ENCODE measurements around the gene MYT1.
"Not testable (repeated sequence)": the region's sequence is repeated elsewhere in the genome, so short reads cannot be mapped to it uniquely, and the experiment has no call there.

Gene MYT1

GRCh38 chr20:64123517-64123916, 40.7 kb upstream of the MYT1 start:
- not testable (repeated sequence) for H3K4me3 ChIP-seq (ENCODE audit: low read depth in 1 of 2, low read length in 2 of 2); H3K9ac ChIP-seq (ENCODE audit: low read depth in 1 of 2, low read length in 2 of 2); H3K4me1 ChIP-seq (ENCODE audit: control insufficient read depth in 1 of 2, insufficient read depth in 2 of 2, low read length in 2 of 2); H3K9me3 ChIP-seq (ENCODE audit: control insufficient read depth in 1 of 2, low read length in 2 of 2); H3K27ac ChIP-seq (ENCODE audit: low read depth, low read length); H3K36me3 ChIP-seq (ENCODE audit: control insufficient read depth in 1 of 2, insufficient read depth in 2 of 2, low read length in 2 of 2)
- peaks cover 0 to 12% of the 10 kb centered on the region in 2 donors for H3K27me3 ChIP-seq (ENCODE audit: control insufficient read depth in 1 of 2, insufficient read depth in 2 of 2, low read length in 2 of 2)

- Histone ChIP-seq H3K9ac (ENCODE audit: low read depth in 1 of 2, low read length in 2 of 2) (no peak overlapping the region), H3K36me3 (ENCODE audit: control insufficient read depth in 1 of 2, insufficient read depth in 2 of 2, low read length in 2 of 2) (no peaks in the 10 kb centered on the region), H3K27ac (ENCODE audit: low read depth, low read length) (no peak overlapping the region), H3K4me3 (ENCODE audit: low read depth in 1 of 2, low read length in 2 of 2) (no peak overlapping the region), H3K9me3 (ENCODE audit: control insufficient read depth in 1 of 2, low read length in 2 of 2) (no peaks in the 10 kb centered on the region), H3K4me1 (ENCODE audit: control insufficient read depth in 1 of 2, insufficient read depth in 2 of 2, low read length in 2 of 2) (no peaks in the 10 kb centered on the region), H3K27me3 (ENCODE audit: control insufficient read depth in 1 of 2, insufficient read depth in 2 of 2, low read length in 2 of 2) (no peaks in the 10 kb centered on the region)
Observed at GRCh38 chr20:64129146-64129782, 35.0 kb upstream of the MYT1 start.

- H3K4me1 ChIP-seq (ENCODE audit: control insufficient read depth in 1 of 2, insufficient read depth in 2 of 2, low read length in 2 of 2) = no peaks in the 10 kb centered on the region
- no peaks in the 10 kb centered on the region for H3K36me3 ChIP-seq (ENCODE audit: control insufficient read depth in 1 of 2, insufficient read depth in 2 of 2, low read length in 2 of 2)
- no peaks in the 10 kb centered on the region for H3K9me3 ChIP-seq (ENCODE audit: control insufficient read depth in 1 of 2, low read length in 2 of 2)
- no peak overlapping the region for H3K27ac ChIP-seq (ENCODE audit: low read depth, low read length)
- H3K9ac ChIP-seq (ENCODE audit: low read depth in 1 of 2, low read length in 2 of 2) = no peak overlapping the region
- no peak overlapping the region for H3K4me3 ChIP-seq (ENCODE audit: low read depth in 1 of 2, low read length in 2 of 2)
- H3K27me3 ChIP-seq (ENCODE audit: control insufficient read depth in 1 of 2, insufficient read depth in 2 of 2, low read length in 2 of 2) = no peaks in the 10 kb centered on the region
Observed at GRCh38 chr20:64130271-64130670, 34.0 kb upstream of the MYT1 start.

- Histone ChIP-seq H3K9ac (ENCODE audit: low read depth in 1 of 2, low read length in 2 of 2) (no peak overlapping the region), H3K27ac (ENCODE audit: low read depth, low read length) (no peak overlapping the region), H3K4me3 (ENCODE audit: low read depth in 1 of 2, low read length in 2 of 2) (no peak overlapping the region), H3K9me3 (ENCODE audit: control insufficient read depth in 1 of 2, low read length in 2 of 2) (no peaks in the 10 kb centered on the region), H3K4me1 (ENCODE audit: control insufficient read depth in 1 of 2, insufficient read depth in 2 of 2, low read length in 2 of 2) (no peaks in the 10 kb centered on the region), H3K27me3 (ENCODE audit: control insufficient read depth in 1 of 2, insufficient read depth in 2 of 2, low read length in 2 of 2) (no peaks in the 10 kb centered on the region), H3K36me3 (ENCODE audit: control insufficient read depth in 1 of 2, insufficient read depth in 2 of 2, low read length in 2 of 2) (no peaks in the 10 kb centered on the region)
Observed at GRCh38 chr20:64130876-64131275, 33.4 kb upstream of the MYT1 start.

- Histone ChIP-seq H3K4me3 (ENCODE audit: low read depth in 1 of 2, low read length in 2 of 2) (no peak overlapping the region), H3K27me3 (ENCODE audit: control insufficient read depth in 1 of 2, insufficient read depth in 2 of 2, low read length in 2 of 2) (no peaks in the 10 kb centered on the region), H3K9me3 (ENCODE audit: control insufficient read depth in 1 of 2, low read length in 2 of 2) (no peaks in the 10 kb centered on the region), H3K27ac (ENCODE audit: low read depth, low read length) (no peak overlapping the region), H3K9ac (ENCODE audit: low read depth in 1 of 2, low read length in 2 of 2) (no peak overlapping the region), H3K36me3 (ENCODE audit: control insufficient read depth in 1 of 2, insufficient read depth in 2 of 2, low read length in 2 of 2) (no peaks in the 10 kb centered on the region), H3K4me1 (ENCODE audit: control insufficient read depth in 1 of 2, insufficient read depth in 2 of 2, low read length in 2 of 2) (no peaks in the 10 kb centered on the region)
Observed at GRCh38 chr20:64131406-64131805, 32.8 kb upstream of the MYT1 start.

- H3K27ac ChIP-seq (ENCODE audit: low read depth, low read length) = no peak overlapping the region
- no peak overlapping the region for H3K9ac ChIP-seq (ENCODE audit: low read depth in 1 of 2, low read length in 2 of 2)
- H3K4me3 ChIP-seq (ENCODE audit: low read depth in 1 of 2, low read length in 2 of 2) = no peak overlapping the region
- no peaks in the 10 kb centered on the region for H3K27me3 ChIP-seq (ENCODE audit: control insufficient read depth in 1 of 2, insufficient read depth in 2 of 2, low read length in 2 of 2)
- H3K36me3 ChIP-seq (ENCODE audit: control insufficient read depth in 1 of 2, insufficient read depth in 2 of 2, low read length in 2 of 2) = no peaks in the 10 kb centered on the region
- H3K9me3 ChIP-seq (ENCODE audit: control insufficient read depth in 1 of 2, low read length in 2 of 2) = no peaks in the 10 kb centered on the region
- H3K4me1 ChIP-seq (ENCODE audit: control insufficient read depth in 1 of 2, insufficient read depth in 2 of 2, low read length in 2 of 2) = no peaks in the 10 kb centered on the region
Observed at GRCh38 chr20:64133951-64134407, 30.3 kb upstream of the MYT1 start.

GRCh38 chr20:64134744-64135143, 29.5 kb upstream of the MYT1 start:
- H3K9me3 ChIP-seq (ENCODE audit: control insufficient read depth in 1 of 2, low read length in 2 of 2); H3K4me1 ChIP-seq (ENCODE audit: control insufficient read depth in 1 of 2, insufficient read depth in 2 of 2, low read length in 2 of 2); H3K36me3 ChIP-seq (ENCODE audit: control insufficient read depth in 1 of 2, insufficient read depth in 2 of 2, low read length in 2 of 2); H3K27ac ChIP-seq (ENCODE audit: low read depth, low read length); H3K27me3 ChIP-seq (ENCODE audit: control insufficient read depth in 1 of 2, insufficient read depth in 2 of 2, low read length in 2 of 2); H3K4me3 ChIP-seq (ENCODE audit: low read depth in 1 of 2, low read length in 2 of 2); H3K9ac ChIP-seq (ENCODE audit: low read depth in 1 of 2, low read length in 2 of 2): not testable (repeated sequence)

- H3K9ac ChIP-seq (ENCODE audit: low read depth in 1 of 2, low read length in 2 of 2) = no peak overlapping the region
- no peak overlapping the region for H3K27ac ChIP-seq (ENCODE audit: low read depth, low read length)
- no peaks in the 10 kb centered on the region for H3K9me3 ChIP-seq (ENCODE audit: control insufficient read depth in 1 of 2, low read length in 2 of 2)
- H3K27me3 ChIP-seq (ENCODE audit: control insufficient read depth in 1 of 2, insufficient read depth in 2 of 2, low read length in 2 of 2) = peaks cover 0 to 3% of the 10 kb centered on the region in 2 donors
- no peaks in the 10 kb centered on the region for H3K36me3 ChIP-seq (ENCODE audit: control insufficient read depth in 1 of 2, insufficient read depth in 2 of 2, low read length in 2 of 2)
- H3K4me3 ChIP-seq (ENCODE audit: low read depth in 1 of 2, low read length in 2 of 2) = no peak overlapping the region
- H3K4me1 ChIP-seq (ENCODE audit: control insufficient read depth in 1 of 2, insufficient read depth in 2 of 2, low read length in 2 of 2) = no peaks in the 10 kb centered on the region
Observed at GRCh38 chr20:64136004-64136710, 28.1 kb upstream of the MYT1 start.

- H3K27ac ChIP-seq (ENCODE audit: low read depth, low read length) = no peak overlapping the region
- H3K9me3 ChIP-seq (ENCODE audit: control insufficient read depth in 1 of 2, low read length in 2 of 2) = no peaks in the 10 kb centered on the region
- H3K36me3 ChIP-seq (ENCODE audit: control insufficient read depth in 1 of 2, insufficient read depth in 2 of 2, low read length in 2 of 2) = no peaks in the 10 kb centered on the region
- H3K9ac ChIP-seq (ENCODE audit: low read depth in 1 of 2, low read length in 2 of 2) = no peak overlapping the region
- H3K4me1 ChIP-seq (ENCODE audit: control insufficient read depth in 1 of 2, insufficient read depth in 2 of 2, low read length in 2 of 2) = no peaks in the 10 kb centered on the region
- peaks cover 0 to 3% of the 10 kb centered on the region in 2 donors for H3K27me3 ChIP-seq (ENCODE audit: control insufficient read depth in 1 of 2, insufficient read depth in 2 of 2, low read length in 2 of 2)
- H3K4me3 ChIP-seq (ENCODE audit: low read depth in 1 of 2, low read length in 2 of 2) = no peak overlapping the region
Observed at GRCh38 chr20:64137598-64138031, 26.6 kb upstream of the MYT1 start.

GRCh38 chr20:64138276-64138815, 25.9 kb upstream of the MYT1 start:
- no peaks in the 10 kb centered on the region for H3K4me1 ChIP-seq (ENCODE audit: control insufficient read depth in 1 of 2, insufficient read depth in 2 of 2, low read length in 2 of 2)
- H3K9me3 ChIP-seq (ENCODE audit: control insufficient read depth in 1 of 2, low read length in 2 of 2) = no peaks in the 10 kb centered on the region
- H3K27ac ChIP-seq (ENCODE audit: low read depth, low read length) = no peak overlapping the region
- H3K36me3 ChIP-seq (ENCODE audit: control insufficient read depth in 1 of 2, insufficient read depth in 2 of 2, low read length in 2 of 2) = no peaks in the 10 kb centered on the region
- no peak overlapping the region for H3K4me3 ChIP-seq (ENCODE audit: low read depth in 1 of 2, low read length in 2 of 2)
- no peak overlapping the region for H3K9ac ChIP-seq (ENCODE audit: low read depth in 1 of 2, low read length in 2 of 2)
- peaks cover 0 to 3% of the 10 kb centered on the region in 2 donors for H3K27me3 ChIP-seq (ENCODE audit: control insufficient read depth in 1 of 2, insufficient read depth in 2 of 2, low read length in 2 of 2)
